Measurements from ENCODE around the gene SND1.

- no peak for TF ChIP-seq PATZ1 (CRISPR knock-in tag; IDR thresholded peaks at IDR 0.05; ENCODE audit: borderline replicate concordance)
- no peak for TF ChIP-seq CREB5 (CRISPR knock-in tag; IDR thresholded peaks at IDR 0.05; ENCODE audit: low read depth)
- TF ChIP-seq CSRNP3 (CRISPR knock-in tag; IDR thresholded peaks at IDR 0.05) = no peak
- TF ChIP-seq GLIS3 (CRISPR knock-in tag; IDR thresholded peaks at IDR 0.05) = no peak
- no peak for TF ChIP-seq TCF4 (CRISPR knock-in tag; IDR thresholded peaks at IDR 0.05; ENCODE audit: borderline replicate concordance)
- TF ChIP-seq ZFP3 (CRISPR knock-in tag; IDR thresholded peaks at IDR 0.05) = no peak
- no peak for TF ChIP-seq ZNF565 (CRISPR knock-in tag; conservative IDR thresholded peaks at IDR 0.05; ENCODE audit: low read depth)
- no peak for TF ChIP-seq RARB (CRISPR knock-in tag; IDR thresholded peaks at IDR 0.05)
- no peak for TF ChIP-seq TSHZ2 (CRISPR knock-in tag; IDR thresholded peaks at IDR 0.05)
- TF ChIP-seq SNAI2 (CRISPR knock-in tag; IDR thresholded peaks at IDR 0.05) = no peak
- no peak for TF ChIP-seq ZNF70 (CRISPR knock-in tag; IDR thresholded peaks at IDR 0.05)
- TF ChIP-seq ZNF8 (CRISPR knock-in tag; IDR thresholded peaks at IDR 0.05) = no peak
These were observed 3.0 kb upstream of the SND1 start for GRCh38 chr7:127648986-127649385.
